Gastroesophageal sphincter (tissue), 4 donors: ENCODE measurements around the gene RPP25. TPM values are rescaled to one million over a fixed set of nuclear protein-coding genes. Genes with fewer than 3 reads are reported as not detected.

Experiments used
- ATAC-seq: fragments of 150-250 bp; one replicate; pipeline ENCODE4 v1.9.1; 2016; ENCODE audit warnings: mild to moderate bottlenecking, moderate library complexity
- H3K27ac ChIP-seq, 4 donors: fragments of 200-600 bp; sonication (generic) in 3 of 4; 1 replicate in 3 of 4; 2 replicates in 1 of 4; pipeline ENCODE4 v1.5.1; 2016 to 2019
- H3K27me3 ChIP-seq: fragments of 200-600 bp; sonication (generic); one replicate; pipeline ENCODE4 v1.5.1; 2019
- H3K36me3 ChIP-seq, 2 donors: fragments of 200-600 bp; sonication (generic); one replicate each; pipeline ENCODE4 v1.5.1; 2019; ENCODE audit warnings: control low read depth in 1 of 2
- H3K4me1 ChIP-seq, 3 donors: fragments of 200-600 bp; sonication (generic); 1 replicate in 2 of 3; 2 replicates in 1 of 3; pipeline ENCODE4 v1.5.1; 2016 to 2019; ENCODE audit warnings: control low read depth in 2 of 3
- H3K4me3 ChIP-seq, 2 donors: fragments of 200-600 bp; sonication (generic); one replicate each; pipeline ENCODE4 v1.5.1; 2019; ENCODE audit warnings: mild to moderate bottlenecking in 1 of 2, moderate library complexity in 1 of 2
- H3K9me3 ChIP-seq, 3 donors: fragments of 200-600 bp; sonication (generic); one replicate each; pipeline ENCODE4 v1.5.1; 2017 to 2019; ENCODE audit warnings: control low read depth in 2 of 3
- CTCF ChIP-seq, 4 experiments: fragments of 200-600 bp in 2 of 4; fragments of 450-650 bp in 2 of 4; sonication (generic) in 1 of 4; IDR thresholded peaks; one replicate each; pipeline ENCODE4 v1.5.1; 2017 to 2019; ENCODE audit warnings: antibody characterized with exemption in 4 of 4, mild to moderate bottlenecking in 2 of 4, moderate library complexity in 2 of 4
- EP300 ChIP-seq: sonication (generic); formaldehyde crosslinking; IDR thresholded peaks from one replicate; pipeline ENCODE4 v1.6.1; 2017; ENCODE audit warnings: antibody characterized with exemption, mild to moderate bottlenecking
- POLR2A ChIP-seq, 2 donors: fragments of 450-650 bp; IDR thresholded peaks; one replicate each; pipeline ENCODE4 v1.6.1; 2017; ENCODE audit warnings: antibody characterized with exemption in 2 of 2, mild to moderate bottlenecking in 2 of 2, moderate library complexity in 1 of 2
- POLR2AphosphoS5 ChIP-seq: sonication (generic); formaldehyde crosslinking; IDR thresholded peaks from one replicate; pipeline ENCODE4 v1.6.1; 2017; ENCODE audit warnings: antibody characterized with exemption
- WGBS, 2 donors: methylation state at CpG; one replicate each; pipeline ENCODE4 v1.1.5; 2018; ENCODE audit warnings: low coverage in 1 of 2; 5-methylcytosine and 5-hydroxymethylcytosine counted together
- total RNA-seq, 4 donors: library from RNA; depleted of rRNA; stranded (reverse); fragments of >200 nt; gene quantifications; one replicate each; pipeline ENCODE4 v1.1.0, GENCODE V29; 2016

Gene RPP25
- total RNA-seq, 4 donors from 2014 or later: 1.6 to 8.0 (median 6.7) TPM

DNA sequence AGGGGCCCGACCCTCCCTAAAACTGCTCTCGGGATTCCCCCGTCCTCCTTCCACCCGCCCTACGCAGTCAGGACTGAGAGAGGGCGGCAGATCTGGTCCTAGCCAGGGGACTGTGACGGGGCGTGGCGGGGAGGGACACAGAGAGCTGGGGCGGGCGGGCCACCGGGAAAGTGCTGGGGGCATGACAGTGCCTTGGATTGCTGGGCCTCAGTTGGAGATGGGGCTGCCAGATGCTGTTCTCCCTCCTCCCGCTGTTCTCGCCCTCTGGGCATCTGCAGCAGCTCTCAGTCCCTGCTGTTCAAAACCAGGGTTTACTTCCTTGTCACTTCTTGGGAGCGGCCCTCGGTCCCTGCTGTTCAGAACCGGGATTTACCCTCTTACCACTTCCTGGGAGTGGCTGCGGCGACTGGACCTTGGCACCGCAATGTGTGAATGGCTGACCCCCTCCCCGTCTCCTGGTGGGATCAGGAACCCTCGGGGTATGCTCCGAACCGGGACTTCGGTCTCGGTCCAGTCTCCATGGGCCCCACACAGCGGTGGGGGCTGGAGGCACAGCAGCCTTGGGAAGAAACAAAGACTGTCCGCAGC is 1.8 kb upstream of the RPP25 start:
- 7 to 8% methylated on average over 2 to 3 of the region's 28 CpGs for WGBS, 2 donors
- ATAC-seq: peak; percentile 32
- Histone ChIP-seq H3K27me3 (peaks cover 60% of the 10 kb centered on the region), H3K27ac (peak overlapping the region in 2 of 4 donors; percentile 56 to 68), H3K36me3 (no peaks in the 10 kb centered on the region), H3K4me1 (peaks cover 0 to 57% (median 25%) of the 10 kb centered on the region in 3 donors), H3K4me3 (peak overlapping the region; percentile 4 to 65), H3K9me3 (no peaks in the 10 kb centered on the region)
- TF ChIP-seq CTCF (IDR thresholded peaks at IDR 0.05): peak in 1 of 4 experiments; percentile 40
- TF ChIP-seq POLR2A (IDR thresholded peaks at IDR 0.05): no peak

DNA sequence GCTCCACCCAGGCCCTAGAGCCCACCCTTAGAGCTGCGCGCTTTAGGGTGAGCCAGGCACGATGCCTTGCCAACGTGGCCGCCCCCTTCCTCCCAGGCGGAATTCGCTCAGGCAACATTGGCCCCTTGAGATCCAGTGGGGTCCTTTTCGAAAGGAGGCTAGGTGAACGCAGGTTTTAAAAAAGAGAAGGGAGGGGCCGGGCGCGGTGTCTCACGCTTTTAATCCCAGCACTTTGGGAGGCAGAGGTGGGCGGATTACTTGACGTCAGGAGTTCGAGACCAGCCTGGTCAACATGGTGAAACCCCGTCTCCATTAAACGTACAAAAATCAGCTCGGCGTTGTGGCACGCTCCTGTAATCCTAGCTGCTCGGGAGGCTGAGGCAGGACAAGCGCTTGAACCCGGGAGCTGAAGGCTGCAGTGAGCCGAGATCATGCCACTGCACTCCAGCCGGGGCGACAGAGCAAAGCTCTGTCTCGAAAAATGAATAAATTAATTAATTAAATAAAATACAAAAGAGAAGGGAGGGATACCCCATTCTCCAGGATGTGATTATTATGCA is 984 bp upstream of the RPP25 start:
- no peaks in the 10 kb centered on the region for H3K9me3 ChIP-seq
- peaks cover 0 to 57% (median 25%) of the 10 kb centered on the region in 3 donors for H3K4me1 ChIP-seq
- H3K27ac ChIP-seq: peak overlapping the region in 3 of 4 donors; percentile 67 to 78 (median 73)
- H3K27me3 ChIP-seq: peaks cover 66% of the 10 kb centered on the region
- H3K36me3 ChIP-seq: no peaks in the 10 kb centered on the region
- TF ChIP-seq POLR2AphosphoS5 (no peak), POLR2A (IDR thresholded peaks at IDR 0.05) (no peak), EP300 (no peak), CTCF (IDR thresholded peaks at IDR 0.05) (no peak)
- WGBS, 2 donors: 7 to 13% methylated on average over 6 to 7 of the region's 28 CpGs
- no peak for ATAC-seq
- peak overlapping the region; percentile 23 to 65 for H3K4me3 ChIP-seq

DNA sequence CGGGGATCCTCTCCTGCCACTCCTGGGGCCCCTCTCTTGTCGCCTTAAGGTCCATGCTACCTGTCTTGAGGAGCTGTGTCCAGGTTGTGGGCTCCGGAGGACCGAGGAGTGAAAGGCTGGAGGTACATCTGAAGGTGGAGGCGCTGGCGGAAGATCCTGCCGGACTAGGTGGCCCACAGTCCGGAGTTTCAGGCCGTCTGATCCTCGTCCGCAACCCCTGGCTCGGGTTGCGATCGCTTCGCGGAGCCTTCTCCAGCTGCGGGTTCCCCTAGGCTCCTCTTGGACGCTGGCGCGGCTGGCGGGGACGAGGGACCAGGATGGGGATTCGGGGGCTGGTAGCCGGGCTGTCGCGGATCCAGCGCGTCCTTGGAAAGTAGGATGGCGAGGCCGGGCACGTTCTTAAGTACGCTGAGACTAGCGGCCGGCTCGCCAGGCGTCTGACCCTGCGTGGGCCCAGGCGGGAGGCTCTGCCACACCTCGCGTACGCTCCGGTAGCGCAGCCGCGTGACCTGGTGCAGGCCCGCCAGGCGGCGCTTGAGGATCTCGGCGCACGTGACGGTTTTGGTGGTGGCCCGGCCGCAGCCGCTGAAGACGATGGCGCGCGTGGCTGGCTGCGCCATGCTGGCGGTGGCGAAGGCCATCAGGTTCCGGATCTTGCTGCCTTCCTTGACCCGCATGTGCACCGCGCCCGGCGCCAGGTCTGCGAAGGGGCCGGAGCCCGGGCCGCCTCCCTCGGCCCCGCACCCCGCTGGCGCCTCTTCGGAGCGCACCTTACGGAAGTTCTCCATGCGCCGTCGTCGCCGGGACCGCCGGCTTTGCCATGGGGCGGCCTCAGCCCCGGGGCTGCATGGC is 550 bp downstream of the RPP25 start:
- ATAC-seq: peak; percentile 65
- Histone ChIP-seq H3K27ac (peak overlapping the region in 3 of 4 donors; percentile 67 to 78 (median 73)), H3K4me1 (peaks cover 0 to 57% (median 25%) of the 10 kb centered on the region in 3 donors), H3K36me3 (no peaks in the 10 kb centered on the region), H3K4me3 (peak overlapping the region; percentile 23 to 65), H3K9me3 (no peaks in the 10 kb centered on the region), H3K27me3 (peaks cover 68% of the 10 kb centered on the region)
- 20 to 71% methylated on average over 1 to 2 of the region's 88 CpGs for WGBS, 2 donors
- TF ChIP-seq EP300 (no peak), CTCF (IDR thresholded peaks at IDR 0.05) (peak in 3 of 4 experiments; percentile 34 to 69 (median 58))

- peaks cover 59% of the 10 kb centered on the region for H3K27me3 ChIP-seq
- TF ChIP-seq CTCF (IDR thresholded peaks at IDR 0.05) (no peak), POLR2A (IDR thresholded peaks at IDR 0.05) (no peak), EP300 (no peak), POLR2AphosphoS5 (no peak)
- no peak for ATAC-seq
- H3K27ac ChIP-seq: no peak overlapping the region
- H3K4me1 ChIP-seq: peaks cover 0 to 60% (median 25%) of the 10 kb centered on the region in 3 donors
- 100% methylated on average over 2 of the region's 8 CpGs; no CpG with 5 or more reads in 1 of the 2 donors for WGBS, 2 donors
- no peaks in the 10 kb centered on the region for H3K36me3 ChIP-seq
- H3K4me3 ChIP-seq: peak overlapping the region in 1 of 2 donors; percentile 65
- H3K9me3 ChIP-seq: no peaks in the 10 kb centered on the region
These were observed 1.6 kb downstream of the RPP25 start for GRCh38 chr15:74955017-74955416.
